Measurements from ENCODE around the gene DEGS1.
"Not testable (repeated sequence)": the region's sequence is repeated elsewhere in the genome, so short reads cannot be mapped to it uniquely, and the experiment has no call there.

Gene DEGS1

DNA sequence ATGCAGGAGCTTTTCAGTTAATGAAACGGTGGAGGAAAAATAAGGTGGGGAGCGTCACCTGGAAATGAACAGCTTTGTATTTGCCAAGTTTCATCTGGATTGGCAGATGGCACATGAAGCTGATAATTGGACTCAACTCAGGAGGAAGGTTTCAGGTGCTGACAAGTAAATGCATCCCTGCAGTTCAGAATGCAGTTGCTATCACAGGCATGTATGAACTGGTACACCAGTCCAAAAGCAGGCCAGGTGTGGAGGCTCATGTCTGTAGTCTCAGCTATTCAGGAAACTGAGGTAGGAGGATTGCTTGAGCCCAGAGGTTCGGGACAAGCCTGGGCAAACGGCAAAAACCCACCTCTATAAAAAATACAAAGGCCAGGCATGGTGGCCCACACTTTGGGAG, 15.5 kb downstream of the DEGS1 start:
- H3K27ac ChIP-seq: no peak overlapping the region
- H3K9ac ChIP-seq (ENCODE audit: insufficient read length): no peak overlapping the region
- peaks cover 5% of the 10 kb centered on the region for H3K36me3 ChIP-seq (ENCODE audit: insufficient read depth, low read length)
- DNase-seq (ENCODE audit: low read depth, low spot score): no peak
- no peaks in the 10 kb centered on the region for H3K9me3 ChIP-seq (ENCODE audit: low read depth, low read length)
- H3K4me3 ChIP-seq: no peak overlapping the region
- no peak for TF ChIP-seq EZH2 (IDR thresholded peaks at IDR 0.05)
- TF ChIP-seq FOXP2 (optimal IDR thresholded peaks at IDR 0.05; ENCODE audit: control extremely low read depth, extremely low read length, insufficient read depth): no peak
- no peak for TF ChIP-seq POLR2AphosphoS5 (IDR thresholded peaks at IDR 0.05; ENCODE audit: borderline replicate concordance, low read depth, low read length)

DNA sequence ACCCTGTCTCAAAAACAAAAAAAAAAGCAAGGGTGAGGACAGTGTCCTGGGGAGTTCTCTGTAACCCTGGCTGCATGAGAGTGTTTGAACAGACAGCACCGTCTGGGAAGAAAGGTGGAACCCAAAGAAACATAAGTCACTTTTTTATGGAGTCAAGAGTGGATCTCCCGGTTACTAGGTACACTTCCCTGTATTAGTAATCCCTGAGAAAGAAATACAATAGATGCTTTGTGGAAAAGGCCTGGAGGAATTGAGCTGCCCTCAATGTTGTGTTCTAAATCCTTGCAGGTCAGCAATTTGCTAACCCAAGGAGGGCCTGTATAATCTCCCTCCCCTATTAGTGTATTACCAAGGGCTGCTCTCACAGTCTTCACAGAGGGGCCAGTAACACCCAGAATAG, 16.6 kb downstream of the DEGS1 start:
- no peak for DNase-seq (ENCODE audit: low read depth, low spot score)
- TF ChIP-seq POLR2AphosphoS5 (IDR thresholded peaks at IDR 0.05; ENCODE audit: borderline replicate concordance, low read depth, low read length): no peak
- TF ChIP-seq FOXP2 (optimal IDR thresholded peaks at IDR 0.05; ENCODE audit: control extremely low read depth, extremely low read length, insufficient read depth): no peak

DNA sequence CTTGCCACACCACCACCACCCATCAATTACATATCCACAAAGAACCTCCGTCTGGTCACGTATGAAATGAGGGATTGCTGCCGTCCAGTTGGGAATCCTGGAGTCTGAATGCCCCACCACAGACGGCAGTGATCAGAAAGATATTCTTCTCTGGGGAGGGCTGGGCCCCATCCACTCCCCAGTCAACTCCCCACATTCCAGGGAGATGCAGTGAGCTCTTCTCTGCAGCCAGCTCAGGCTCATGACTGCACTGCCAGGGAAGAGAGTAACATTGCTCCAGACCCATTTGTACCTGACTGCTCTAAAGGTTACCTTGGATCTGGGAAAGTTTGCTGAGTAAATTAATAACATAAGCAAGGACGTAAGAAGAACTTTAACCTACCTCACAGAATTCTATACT, 18.3 kb downstream of the DEGS1 start:
- Histone ChIP-seq H3K4me3 (no peak overlapping the region), H3K27ac (no peak overlapping the region), H3K36me3 (ENCODE audit: insufficient read depth, low read length) (no peaks in the 10 kb centered on the region), H3K9me3 (ENCODE audit: low read depth, low read length) (no peaks in the 10 kb centered on the region), H3K9ac (ENCODE audit: insufficient read length) (no peak overlapping the region)
- TF ChIP-seq FOXP2 (optimal IDR thresholded peaks at IDR 0.05; ENCODE audit: control extremely low read depth, extremely low read length, insufficient read depth) (no peak), POLR2AphosphoS5 (IDR thresholded peaks at IDR 0.05; ENCODE audit: borderline replicate concordance, low read depth, low read length) (no peak), EZH2 (IDR thresholded peaks at IDR 0.05) (no peak)
- no peak for DNase-seq (ENCODE audit: low read depth, low spot score)

More for the DNA sequence above, 16.6 kb downstream of the DEGS1 start:
- Histone ChIP-seq H3K27ac (no peak overlapping the region), H3K9ac (ENCODE audit: insufficient read length) (no peak overlapping the region), H3K36me3 (ENCODE audit: insufficient read depth, low read length) (no peaks in the 10 kb centered on the region), H3K9me3 (ENCODE audit: low read depth, low read length) (no peaks in the 10 kb centered on the region), H3K4me3 (no peak overlapping the region)

DNA sequence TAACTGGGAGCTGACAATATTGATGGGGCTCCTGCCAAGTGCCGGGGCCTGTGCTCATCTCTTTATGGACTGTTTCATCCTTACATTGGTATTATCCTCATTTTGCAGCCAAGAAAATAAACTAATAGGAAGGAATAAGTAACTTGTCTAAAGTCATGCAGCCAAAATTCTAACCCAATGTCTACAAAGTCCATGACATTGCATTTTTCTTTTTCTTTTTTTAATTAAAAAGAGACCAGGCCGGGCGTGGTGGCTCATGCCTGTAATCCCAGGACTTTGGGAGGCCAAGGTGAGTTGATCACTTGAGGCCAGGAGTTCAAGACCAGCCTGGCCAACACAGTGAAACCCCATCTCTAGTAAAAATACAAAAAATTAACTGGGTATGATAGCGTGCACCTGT, 18.8 kb downstream of the DEGS1 start:
- Histone ChIP-seq H3K4me3 (no peak overlapping the region), H3K36me3 (ENCODE audit: insufficient read depth, low read length) (no peaks in the 10 kb centered on the region), H3K9ac (ENCODE audit: insufficient read length) (no peak overlapping the region), H3K27ac (no peak overlapping the region), H3K9me3 (ENCODE audit: low read depth, low read length) (no peaks in the 10 kb centered on the region)
- TF ChIP-seq FOXP2 (optimal IDR thresholded peaks at IDR 0.05; ENCODE audit: control extremely low read depth, extremely low read length, insufficient read depth) (no peak), EZH2 (IDR thresholded peaks at IDR 0.05) (no peak), POLR2AphosphoS5 (IDR thresholded peaks at IDR 0.05; ENCODE audit: borderline replicate concordance, low read depth, low read length) (no peak)
- no peak for DNase-seq (ENCODE audit: low read depth, low spot score)

DNA sequence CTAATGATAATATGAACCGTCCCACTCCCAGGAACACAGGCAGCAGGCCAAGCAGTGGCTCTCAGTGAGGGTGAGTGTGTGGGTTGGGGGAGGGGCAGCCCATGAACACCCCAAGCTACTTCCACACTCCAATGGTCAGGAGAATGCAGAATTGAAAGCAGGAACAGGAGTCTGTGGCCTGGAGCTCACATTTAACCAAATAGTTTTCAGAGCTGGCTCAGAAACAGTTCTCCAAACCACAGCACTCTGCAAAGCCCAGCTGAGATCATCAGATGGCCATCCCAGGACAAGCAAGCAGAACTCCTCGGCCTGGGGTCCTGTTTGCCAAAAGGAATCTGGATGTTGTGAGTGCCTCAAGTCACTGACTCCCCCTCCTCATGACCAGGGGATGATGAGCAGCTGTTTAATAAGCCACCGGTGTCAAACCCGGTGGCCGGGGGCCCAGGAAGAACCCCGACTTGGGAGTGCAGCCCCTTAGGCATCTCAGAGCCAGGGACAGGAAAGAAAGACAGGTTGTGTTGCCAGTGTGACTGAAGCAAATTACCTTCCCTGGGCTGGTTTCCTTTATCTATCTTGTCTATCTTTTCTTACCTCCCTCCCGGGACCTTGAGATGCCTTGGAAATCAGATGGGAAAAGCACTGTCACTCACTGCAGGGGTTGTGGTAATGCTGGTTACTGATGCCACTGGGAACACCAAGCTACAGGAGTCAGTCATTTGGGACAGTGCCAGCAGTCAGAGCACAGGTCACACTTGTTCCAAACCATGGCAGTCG, 20.4 kb downstream of the DEGS1 start:
- no peaks in the 10 kb centered on the region for H3K36me3 ChIP-seq (ENCODE audit: insufficient read depth, low read length)
- no peak overlapping the region for H3K9ac ChIP-seq (ENCODE audit: insufficient read length)
- DNase-seq (ENCODE audit: low read depth, low spot score): no peak
- H3K27ac ChIP-seq: no peak overlapping the region
- H3K4me3 ChIP-seq: no peak overlapping the region
- TF ChIP-seq FOXP2 (optimal IDR thresholded peaks at IDR 0.05; ENCODE audit: control extremely low read depth, extremely low read length, insufficient read depth) (no peak), POLR2AphosphoS5 (IDR thresholded peaks at IDR 0.05; ENCODE audit: borderline replicate concordance, low read depth, low read length) (no peak), EZH2 (IDR thresholded peaks at IDR 0.05) (no peak)
- H3K9me3 ChIP-seq (ENCODE audit: low read depth, low read length): no peaks in the 10 kb centered on the region

DNA sequence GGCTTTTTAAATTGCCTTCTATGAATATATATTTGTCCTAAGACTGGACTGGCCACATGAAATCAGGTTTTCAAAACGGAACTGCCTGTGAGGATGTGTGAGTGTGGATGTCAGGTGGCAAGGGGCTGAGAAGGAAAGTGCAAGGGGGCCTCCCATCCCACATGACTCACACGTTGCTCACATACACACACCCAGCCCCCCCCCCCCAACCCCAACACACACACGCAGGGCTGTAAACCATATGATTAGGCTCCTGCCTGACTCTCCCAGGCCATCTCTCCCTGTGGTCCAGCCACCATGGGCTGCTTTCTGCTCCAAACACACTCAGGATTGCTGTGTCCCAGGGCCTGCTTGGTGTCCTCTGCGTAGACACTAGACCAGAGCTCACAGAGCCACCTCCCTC, 22.4 kb downstream of the DEGS1 start:
- H3K4me3 ChIP-seq: no peak overlapping the region
- no peak overlapping the region for H3K27ac ChIP-seq
- H3K9me3 ChIP-seq (ENCODE audit: low read depth, low read length): no peaks in the 10 kb centered on the region
- no peak for DNase-seq (ENCODE audit: low read depth, low spot score)
- H3K9ac ChIP-seq (ENCODE audit: insufficient read length): no peak overlapping the region
- TF ChIP-seq POLR2AphosphoS5 (IDR thresholded peaks at IDR 0.05; ENCODE audit: borderline replicate concordance, low read depth, low read length) (no peak), EZH2 (IDR thresholded peaks at IDR 0.05) (no peak), FOXP2 (optimal IDR thresholded peaks at IDR 0.05; ENCODE audit: control extremely low read depth, extremely low read length, insufficient read depth) (no peak)
- H3K36me3 ChIP-seq (ENCODE audit: insufficient read depth, low read length): no peaks in the 10 kb centered on the region

DNA sequence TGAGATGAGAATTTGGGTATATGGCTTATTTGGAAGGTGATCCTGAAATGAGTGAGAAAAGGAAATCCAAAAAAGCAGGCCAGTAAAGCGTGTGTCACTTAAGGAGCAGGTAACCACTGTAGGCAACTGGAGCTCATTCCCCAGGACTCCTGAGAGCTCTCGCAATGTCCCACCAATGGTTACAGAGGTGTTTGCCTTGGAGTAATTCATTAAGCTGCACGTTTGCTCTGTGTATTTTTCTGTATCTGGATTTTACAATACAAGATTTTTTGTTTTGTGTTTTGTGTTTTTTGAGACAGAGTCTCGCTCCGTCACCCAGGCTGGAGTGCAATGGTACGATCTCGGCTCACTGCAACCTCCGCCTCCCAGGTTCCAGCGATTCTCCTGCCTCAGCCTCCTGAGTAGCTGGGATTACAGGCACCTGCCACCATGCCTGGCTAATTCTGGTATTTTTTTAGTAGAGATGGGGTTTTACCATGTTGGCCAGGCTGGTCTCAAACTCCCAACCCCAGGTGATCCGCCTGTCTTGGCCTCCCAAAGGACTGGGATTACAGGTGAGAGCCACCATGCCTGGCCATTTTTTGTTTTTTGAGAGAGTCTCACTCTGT, 23.0 kb downstream of the DEGS1 start:
- H3K9me3 ChIP-seq (ENCODE audit: low read depth, low read length); H3K9ac ChIP-seq (ENCODE audit: insufficient read length); H3K4me3 ChIP-seq; DNase-seq (ENCODE audit: low read depth, low spot score); H3K27ac ChIP-seq; H3K36me3 ChIP-seq (ENCODE audit: insufficient read depth, low read length): not testable (repeated sequence)

DNA sequence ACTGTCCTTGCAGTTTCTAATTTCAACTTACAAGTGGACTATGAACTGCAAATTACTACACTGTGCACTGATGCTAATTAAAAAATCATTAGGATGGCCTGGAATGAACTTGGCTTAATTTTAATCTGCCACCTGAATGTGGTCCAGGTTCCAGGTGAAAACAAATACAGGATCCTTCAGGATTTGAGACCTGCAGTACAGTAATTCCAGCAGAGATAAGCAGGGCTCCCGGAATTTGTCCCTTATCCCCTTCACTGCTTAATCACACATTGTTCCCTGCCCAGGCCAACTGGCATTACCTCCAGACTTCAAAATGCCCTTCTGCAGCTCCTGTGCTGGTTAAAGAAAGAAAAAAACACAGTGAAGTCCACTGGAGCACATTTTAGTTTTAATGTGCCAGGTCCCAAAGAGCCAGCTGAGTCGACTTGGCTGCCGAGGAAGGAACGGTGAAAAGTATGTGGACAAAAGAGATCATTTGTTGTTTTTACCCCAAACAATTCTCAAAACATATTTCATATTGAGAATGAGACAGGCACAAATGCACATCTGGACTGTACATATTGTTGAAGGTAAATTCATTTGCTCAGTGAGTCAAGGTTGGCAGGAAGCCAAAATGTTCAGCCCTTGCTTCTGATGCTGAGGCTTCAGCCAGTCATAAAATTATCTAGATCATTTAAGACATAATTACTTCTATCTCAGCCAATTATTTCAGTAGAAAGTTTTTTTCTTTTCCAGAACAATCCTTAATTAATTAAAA, 28.3 kb downstream of the DEGS1 start:
- H3K27ac ChIP-seq: no peak overlapping the region
- H3K9me3 ChIP-seq (ENCODE audit: low read depth, low read length): no peaks in the 10 kb centered on the region
- no peak for DNase-seq (ENCODE audit: low read depth, low spot score)
- TF ChIP-seq POLR2AphosphoS5 (IDR thresholded peaks at IDR 0.05; ENCODE audit: borderline replicate concordance, low read depth, low read length) (no peak), EZH2 (IDR thresholded peaks at IDR 0.05) (no peak), FOXP2 (optimal IDR thresholded peaks at IDR 0.05; ENCODE audit: control extremely low read depth, extremely low read length, insufficient read depth) (no peak)
- no peak overlapping the region for H3K4me3 ChIP-seq
- H3K9ac ChIP-seq (ENCODE audit: insufficient read length): no peak overlapping the region
- H3K36me3 ChIP-seq (ENCODE audit: insufficient read depth, low read length): no peaks in the 10 kb centered on the region
